PFSK-1 (cell line): ENCODE results near the gene TMEM38B. TPM values are rescaled to one million over a fixed set of nuclear protein-coding genes. Genes with fewer than 3 reads are reported as not detected.
A peak's percentile ranks its signal among the peaks of the same experiment; 100 is the strongest.

Source experiments
- FOXP2 ChIP-seq: optimal IDR thresholded peaks from 2 replicates; pipeline ENCODE3; 2011; ENCODE audit warnings: borderline replicate concordance, control low read depth, inconsistent platforms; ENCODE audit not compliant: insufficient read depth; ENCODE audit errors: extremely low read length, extremely low read depth
- POLR2AphosphoS5 ChIP-seq: IDR thresholded peaks from 2 replicates; pipeline ENCODE4 v1.6.1; 2012; ENCODE audit warnings: low read depth, mild to moderate bottlenecking, control low read depth, low read length, moderate library complexity
- REST ChIP-seq, 2 experiments: IDR thresholded peaks; 2 replicates each; pipeline versions ENCODE4 v1.6.1 to v1.8.0; 2011 to 2012; ENCODE audit warnings: low read depth in 2 of 2, low read length in 2 of 2, control low read depth in 1 of 2, inconsistent platforms in 1 of 2, mild to moderate bottlenecking in 1 of 2, moderate library complexity in 1 of 2; ENCODE audit not compliant: insufficient read depth in 1 of 2
- SIN3A ChIP-seq: IDR thresholded peaks from 2 replicates; pipeline ENCODE4 v1.6.1; 2012; ENCODE audit warnings: mild to moderate bottlenecking, low read length, moderate library complexity, borderline replicate concordance; ENCODE audit not compliant: insufficient read depth
- TAF1 ChIP-seq: IDR thresholded peaks from 2 replicates; pipeline ENCODE4 v1.6.1; 2012; ENCODE audit warnings: low read length, control low read depth, borderline replicate concordance; ENCODE audit not compliant: insufficient read depth
- polyA plus RNA-seq: library from polyadenylated mRNA; unstranded; fragments of >200 nt; gene quantifications from one replicate; pipeline ENCODE4 v1.2.1, GENCODE V29; 2012; ENCODE audit warnings: low read depth, missing spikeins; ENCODE audit not compliant: insufficient read length

The TMEM38B gene
- 12.6 TPM for polyA plus RNA-seq

- TF ChIP-seq REST (IDR thresholded peaks at IDR 0.05; ENCODE audit: insufficient read depth in 1 of 2, low read depth in 2 of 2, low read length in 2 of 2) (no peak), SIN3A (no peak), POLR2AphosphoS5 (no peak; the same call in 1 of the 2 replicates), FOXP2 (peak; percentile 33)
These were observed at the start of gene TMEM38B for GRCh38 chr9:105694190-105694847. Gene TMEM38B, plus strand, starts transcription at chr9:105694541. Its CDS starts 120 bp downstream, at chr9:105694661.

- TF ChIP-seq POLR2AphosphoS5 (no peak), REST (IDR thresholded peaks at IDR 0.05; ENCODE audit: insufficient read depth in 1 of 2, low read depth in 2 of 2, low read length in 2 of 2) (no peak), TAF1 (no peak)
These were observed 47.3 kb upstream of the TMEM38B start for GRCh38 chr9:105646879-105647594.

DNA sequence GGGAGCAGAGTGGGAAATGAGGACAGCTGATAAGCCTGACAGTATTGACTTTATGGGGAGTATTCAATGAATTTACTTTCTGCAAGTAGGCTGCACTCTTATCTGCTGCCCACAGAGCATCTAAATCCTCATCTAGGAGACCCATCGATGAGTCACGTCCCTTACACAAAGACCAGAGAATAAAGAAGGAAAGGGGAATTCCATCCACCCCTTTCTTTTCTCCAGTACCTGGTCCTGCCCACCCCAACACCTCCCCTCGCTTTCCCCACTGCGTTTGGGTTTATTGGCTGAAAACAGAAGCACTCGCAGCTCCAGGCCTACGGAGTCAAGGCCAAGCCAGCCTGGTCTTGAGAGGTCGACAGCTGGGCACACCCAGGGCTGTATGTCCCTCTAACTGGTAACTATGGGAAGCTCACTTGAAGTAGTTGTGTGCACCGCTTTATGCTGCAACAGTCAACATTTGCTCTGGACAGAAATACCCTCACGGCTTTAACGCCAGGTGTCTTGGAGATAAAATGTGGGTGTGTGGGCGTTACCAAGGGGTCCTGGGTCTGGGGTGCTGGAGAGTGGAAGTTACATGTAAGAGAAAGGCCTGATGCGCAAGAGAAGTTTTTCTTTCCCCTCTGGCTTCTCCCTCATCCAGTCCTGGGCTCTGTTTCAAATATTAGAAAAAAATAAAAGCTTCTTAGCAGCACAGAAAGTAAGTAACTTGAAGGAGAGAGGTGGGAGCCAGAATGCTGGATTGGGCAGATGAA, 46.6 kb upstream of the TMEM38B start:
- TF ChIP-seq REST (IDR thresholded peaks at IDR 0.05; ENCODE audit: insufficient read depth in 1 of 2, low read depth in 2 of 2, low read length in 2 of 2) (no peak), TAF1 (no peak), POLR2AphosphoS5 (no peak), SIN3A (no peak), FOXP2 (no peak)

GRCh38 chr9:105651806-105652205, 42.5 kb upstream of the TMEM38B start:
- TF ChIP-seq REST (IDR thresholded peaks at IDR 0.05; ENCODE audit: insufficient read depth in 1 of 2, low read depth in 2 of 2, low read length in 2 of 2), result no peak
- no peak for TF ChIP-seq POLR2AphosphoS5
- TF ChIP-seq SIN3A, result no peak
- TF ChIP-seq FOXP2, result no peak
- TF ChIP-seq TAF1, result no peak
